Measurements from ENCODE around the gene NAXE.

Gene NAXE

GRCh38 chr1:156589546-156589945 lies 2.0 kb upstream of the NAXE start:
- WGBS: 90% methylated on average over 1 of the region's 5 CpGs
- H2AK5ac ChIP-seq (ENCODE audit: low read length, severe bottlenecking): no peak overlapping the region
- H4K91ac ChIP-seq (ENCODE audit: low read length): no peak overlapping the region
- no peak overlapping the region for H3K23ac ChIP-seq (ENCODE audit: low read length in 2 of 2)
- no peak overlapping the region for H2BK5ac ChIP-seq (ENCODE audit: low read depth, low read length, poor library complexity, severe bottlenecking)
- no peak overlapping the region for H3K4me2 ChIP-seq (ENCODE audit: low read length, poor library complexity, severe bottlenecking)
- no peak overlapping the region for H3K4me3 ChIP-seq (ENCODE audit: insufficient read depth in 1 of 2, low read depth in 1 of 2, low read length in 2 of 2)
- H3K27ac ChIP-seq (ENCODE audit: low read length, poor library complexity, severe bottlenecking): no peak overlapping the region
- H2BK12ac ChIP-seq (ENCODE audit: low read length in 2 of 2): no peak overlapping the region
- H3K4me1 ChIP-seq (ENCODE audit: control insufficient read depth, insufficient read depth, low read depth, low read length): peaks cover 12% of the 10 kb centered on the region
- H3K18ac ChIP-seq (ENCODE audit: low read depth in 1 of 2, low read length in 2 of 2): no peak overlapping the region
- no peak overlapping the region for H2BK120ac ChIP-seq (ENCODE audit: low read depth, low read length)
- no peak overlapping the region for H3K4ac ChIP-seq (ENCODE audit: low read depth in 1 of 2, low read length in 2 of 2)
- DNase-seq: no peak
- peaks cover 11 to 22% of the 10 kb centered on the region in 2 experiments for H3K27me3 ChIP-seq (ENCODE audit: control insufficient read depth in 1 of 2, insufficient read depth in 1 of 2, low read length in 2 of 2)
- no peak overlapping the region for H2BK15ac ChIP-seq (ENCODE audit: low read depth, poor library complexity, severe bottlenecking)
- H4K8ac ChIP-seq (ENCODE audit: low read length): no peak overlapping the region
- H3K9me3 ChIP-seq (ENCODE audit: control insufficient read depth, low read length): no peaks in the 10 kb centered on the region
- no peak overlapping the region for H2AFZ ChIP-seq (ENCODE audit: low read depth, low read length)
- H3K9ac ChIP-seq (ENCODE audit: low read length): no peak overlapping the region
- H3K79me1 ChIP-seq (replicated peaks; ENCODE audit: low read length, poor library complexity, severe bottlenecking): peaks cover 17% of the 10 kb centered on the region
- no peak overlapping the region for H3K14ac ChIP-seq (ENCODE audit: low read length in 2 of 2)
- peaks cover 13 to 21% of the 10 kb centered on the region in 2 experiments for H3K36me3 ChIP-seq (ENCODE audit: control insufficient read depth in 1 of 2, insufficient read depth in 2 of 2, low read depth in 1 of 2, low read length in 2 of 2)

- no peak overlapping the region for H2BK120ac ChIP-seq (ENCODE audit: low read depth, low read length)
- no peak for DNase-seq
Observed at GRCh38 chr1:156590326-156591180, 1.0 kb upstream of the NAXE start.

GRCh38 chr1:156591181-156591431 lies 470 bp upstream of the NAXE start:
- peaks cover 0 to 7% of the 10 kb centered on the region in 2 experiments for H3K27me3 ChIP-seq (ENCODE audit: control insufficient read depth in 1 of 2, insufficient read depth in 1 of 2, low read length in 2 of 2)
- H4K91ac ChIP-seq (ENCODE audit: low read length): no peak overlapping the region
- H2BK15ac ChIP-seq (ENCODE audit: low read depth, poor library complexity, severe bottlenecking): no peak overlapping the region
- H4K8ac ChIP-seq (ENCODE audit: low read length): peak overlapping the region; percentile 30
- no peak for DNase-seq
- no peak overlapping the region for H2BK5ac ChIP-seq (ENCODE audit: low read depth, low read length, poor library complexity, severe bottlenecking)
- peaks cover 10% of the 10 kb centered on the region for H3K4me1 ChIP-seq (ENCODE audit: control insufficient read depth, insufficient read depth, low read depth, low read length)
- H3K27ac ChIP-seq (ENCODE audit: low read length, poor library complexity, severe bottlenecking): peak overlapping the region; percentile 52
- H3K4me2 ChIP-seq (ENCODE audit: low read length, poor library complexity, severe bottlenecking): peak overlapping the region; percentile 52
- peaks cover 17% of the 10 kb centered on the region for H3K79me1 ChIP-seq (replicated peaks; ENCODE audit: low read length, poor library complexity, severe bottlenecking)
- H3K4me3 ChIP-seq (ENCODE audit: insufficient read depth in 1 of 2, low read depth in 1 of 2, low read length in 2 of 2): peak overlapping the region in 1 of 2 experiments; percentile 82
- peak overlapping the region; percentile 14 to 61 for H3K18ac ChIP-seq (ENCODE audit: low read depth in 1 of 2, low read length in 2 of 2)
- no peak overlapping the region for H3K23ac ChIP-seq (ENCODE audit: low read length in 2 of 2)
- H2BK12ac ChIP-seq (ENCODE audit: low read length in 2 of 2): no peak overlapping the region
- WGBS: 31% methylated on average over 6 of the region's 6 CpGs
- no peak overlapping the region for H2AK5ac ChIP-seq (ENCODE audit: low read length, severe bottlenecking)
- peaks cover 28 to 37% of the 10 kb centered on the region in 2 experiments for H3K36me3 ChIP-seq (ENCODE audit: control insufficient read depth in 1 of 2, insufficient read depth in 2 of 2, low read depth in 1 of 2, low read length in 2 of 2)
- H3K4ac ChIP-seq (ENCODE audit: low read depth in 1 of 2, low read length in 2 of 2): no peak overlapping the region
- peak overlapping the region; percentile 46 for H2AFZ ChIP-seq (ENCODE audit: low read depth, low read length)
- peak overlapping the region; percentile 88 for H3K9ac ChIP-seq (ENCODE audit: low read length)
- no peak overlapping the region for H2BK120ac ChIP-seq (ENCODE audit: low read depth, low read length)
- H3K14ac ChIP-seq (ENCODE audit: low read length in 2 of 2): no peak overlapping the region
- H3K9me3 ChIP-seq (ENCODE audit: control insufficient read depth, low read length): no peaks in the 10 kb centered on the region

More at GRCh38 chr1:156590326-156591180, 1.0 kb upstream of the NAXE start:
- Histone ChIP-seq H3K27ac (ENCODE audit: low read length, poor library complexity, severe bottlenecking) (no peak overlapping the region), H2AFZ (ENCODE audit: low read depth, low read length) (no peak overlapping the region), H4K8ac (ENCODE audit: low read length) (no peak overlapping the region), H3K14ac (ENCODE audit: low read length in 2 of 2) (no peak overlapping the region), H3K36me3 (ENCODE audit: control insufficient read depth in 1 of 2, insufficient read depth in 2 of 2, low read depth in 1 of 2, low read length in 2 of 2) (peaks cover 22 to 31% of the 10 kb centered on the region in 2 experiments), H3K23ac (ENCODE audit: low read length in 2 of 2) (no peak overlapping the region), H3K4me1 (ENCODE audit: control insufficient read depth, insufficient read depth, low read depth, low read length) (peaks cover 10% of the 10 kb centered on the region), H3K79me1 (replicated peaks; ENCODE audit: low read length, poor library complexity, severe bottlenecking) (peaks cover 17% of the 10 kb centered on the region), H2BK15ac (ENCODE audit: low read depth, poor library complexity, severe bottlenecking) (no peak overlapping the region), H3K4ac (ENCODE audit: low read depth in 1 of 2, low read length in 2 of 2) (no peak overlapping the region), H2BK5ac (ENCODE audit: low read depth, low read length, poor library complexity, severe bottlenecking) (no peak overlapping the region), H3K18ac (ENCODE audit: low read depth in 1 of 2, low read length in 2 of 2) (no peak overlapping the region), H3K9me3 (ENCODE audit: control insufficient read depth, low read length) (no peaks in the 10 kb centered on the region), H3K4me3 (ENCODE audit: insufficient read depth in 1 of 2, low read depth in 1 of 2, low read length in 2 of 2) (peak overlapping the region in 1 of 2 experiments; percentile 82), H3K27me3 (ENCODE audit: control insufficient read depth in 1 of 2, insufficient read depth in 1 of 2, low read length in 2 of 2) (peaks cover 3 to 12% of the 10 kb centered on the region in 2 experiments), H2AK5ac (ENCODE audit: low read length, severe bottlenecking) (no peak overlapping the region), H2BK12ac (ENCODE audit: low read length in 2 of 2) (no peak overlapping the region), H3K9ac (ENCODE audit: low read length) (peak overlapping the region; percentile 88), H3K4me2 (ENCODE audit: low read length, poor library complexity, severe bottlenecking) (no peak overlapping the region), H4K91ac (ENCODE audit: low read length) (no peak overlapping the region)
- 92% methylated on average over 5 of the region's 10 CpGs for WGBS

DNA sequence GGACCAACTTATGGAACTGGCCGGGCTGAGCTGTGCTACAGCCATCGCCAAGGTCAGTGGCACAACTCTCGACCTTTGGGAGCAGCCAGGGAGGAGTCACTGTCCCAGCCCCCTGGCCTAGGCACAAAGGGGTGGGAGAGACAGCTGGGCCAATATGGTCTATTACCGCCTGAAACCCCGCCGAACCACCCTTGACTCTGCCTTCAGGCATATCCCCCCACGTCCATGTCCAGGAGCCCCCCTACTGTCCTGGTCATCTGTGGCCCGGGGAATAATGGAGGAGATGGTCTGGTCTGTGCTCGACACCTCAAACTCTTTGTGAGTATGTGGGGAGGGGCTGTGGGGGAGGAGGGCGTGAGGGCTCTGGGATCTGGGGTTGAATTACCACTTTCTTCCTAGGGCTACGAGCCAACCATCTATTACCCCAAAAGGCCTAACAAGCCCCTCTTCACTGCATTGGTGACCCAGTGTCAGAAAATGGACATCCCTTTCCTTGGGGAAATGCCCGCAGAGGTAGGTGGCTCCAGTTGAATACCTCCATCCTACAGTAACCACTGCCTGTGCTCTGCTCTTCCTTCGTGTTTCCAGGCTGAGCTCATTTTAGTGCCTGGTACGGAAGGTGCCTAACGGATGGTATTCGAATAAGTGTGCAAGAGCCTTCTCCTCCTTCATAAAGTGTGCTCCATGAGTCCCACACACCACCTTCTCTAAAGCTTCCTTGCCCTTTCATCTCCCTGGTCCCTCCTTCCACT lies 758 bp downstream of the NAXE start:
- Histone ChIP-seq H3K27me3 (ENCODE audit: control insufficient read depth in 1 of 2, insufficient read depth in 1 of 2, low read length in 2 of 2) (no peaks in the 10 kb centered on the region), H3K79me1 (replicated peaks; ENCODE audit: low read length, poor library complexity, severe bottlenecking) (peaks cover 22% of the 10 kb centered on the region), H4K8ac (ENCODE audit: low read length) (peak overlapping the region; percentile 87), H3K4ac (ENCODE audit: low read depth in 1 of 2, low read length in 2 of 2) (peak overlapping the region; percentile 1 to 60), H3K23ac (ENCODE audit: low read length in 2 of 2) (no peak overlapping the region), H4K91ac (ENCODE audit: low read length) (peak overlapping the region; percentile 43), H3K27ac (ENCODE audit: low read length, poor library complexity, severe bottlenecking) (no peak overlapping the region), H3K9me3 (ENCODE audit: control insufficient read depth, low read length) (no peaks in the 10 kb centered on the region), H2BK5ac (ENCODE audit: low read depth, low read length, poor library complexity, severe bottlenecking) (no peak overlapping the region), H3K36me3 (ENCODE audit: control insufficient read depth in 1 of 2, insufficient read depth in 2 of 2, low read depth in 1 of 2, low read length in 2 of 2) (peaks cover 34 to 49% of the 10 kb centered on the region in 2 experiments), H3K18ac (ENCODE audit: low read depth in 1 of 2, low read length in 2 of 2) (peak overlapping the region; percentile 14 to 80), H3K4me1 (ENCODE audit: control insufficient read depth, insufficient read depth, low read depth, low read length) (peaks cover 10% of the 10 kb centered on the region), H2BK15ac (ENCODE audit: low read depth, poor library complexity, severe bottlenecking) (no peak overlapping the region), H2BK12ac (ENCODE audit: low read length in 2 of 2) (peak overlapping the region in 1 of 2 experiments; percentile 15), H3K4me3 (ENCODE audit: insufficient read depth in 1 of 2, low read depth in 1 of 2, low read length in 2 of 2) (peak overlapping the region; percentile 76 to 82), H2BK120ac (ENCODE audit: low read depth, low read length) (peak overlapping the region; percentile 57), H2AK5ac (ENCODE audit: low read length, severe bottlenecking) (peak overlapping the region; percentile 21), H3K9ac (ENCODE audit: low read length) (peak overlapping the region; percentile 88), H2AFZ (ENCODE audit: low read depth, low read length) (peak overlapping the region; percentile 95), H3K14ac (ENCODE audit: low read length in 2 of 2) (peak overlapping the region in 1 of 2 experiments; percentile 84), H3K4me2 (ENCODE audit: low read length, poor library complexity, severe bottlenecking) (peak overlapping the region; percentile 50)
- WGBS: 58% methylated on average over 9 of the region's 16 CpGs
- no peak for DNase-seq
